Dermis blood vessel endothelial cell (primary cell): ENCODE results near the gene RBMY1F. TPM values are rescaled to one million over a fixed set of nuclear protein-coding genes. Genes with fewer than 3 reads are reported as not detected.
"Not testable (repeated sequence)": the region's sequence is repeated elsewhere in the genome, so short reads cannot be mapped to it uniquely, and the experiment has no call there.

Source experiments
- DNase-seq: peaks from one replicate; pipeline ENCODE4 v3.0.0; 2010
- total RNA-seq: library from RNA; depleted of rRNA; stranded (reverse); fragments of >200 nt; gene quantifications from 2 replicates; pipeline ENCODE4 v1.2.3, GENCODE V29; 2014

The RBMY1F gene
- not detected in 2 replicates for total RNA-seq

DNA sequence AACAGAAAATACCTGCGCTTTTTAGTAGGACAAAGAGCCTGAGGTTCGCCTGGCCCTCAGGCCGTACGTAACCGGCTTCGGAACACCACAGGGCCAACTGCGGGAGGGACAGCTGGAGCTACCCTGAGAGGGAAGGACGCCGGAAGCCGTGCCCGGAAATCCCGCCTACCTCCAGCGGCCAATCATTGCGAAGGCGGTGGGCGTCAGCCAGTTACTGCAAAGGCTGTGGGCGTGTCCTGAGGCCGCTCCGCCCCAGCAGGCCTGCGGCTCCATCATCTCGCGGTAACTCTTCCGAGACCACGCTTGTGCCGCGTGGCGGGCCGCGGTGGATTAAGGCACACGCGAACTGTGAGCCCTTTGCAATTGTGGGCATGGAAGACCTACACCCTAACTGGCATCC, at the start of gene RBMY1F:
TSS of gene RBMY1F (minus strand) at position 101 of the 400 bp plus-strand sequence. CDS start 1,954 bp downstream, outside the sequence.
- not testable (repeated sequence) for DNase-seq

DNA sequence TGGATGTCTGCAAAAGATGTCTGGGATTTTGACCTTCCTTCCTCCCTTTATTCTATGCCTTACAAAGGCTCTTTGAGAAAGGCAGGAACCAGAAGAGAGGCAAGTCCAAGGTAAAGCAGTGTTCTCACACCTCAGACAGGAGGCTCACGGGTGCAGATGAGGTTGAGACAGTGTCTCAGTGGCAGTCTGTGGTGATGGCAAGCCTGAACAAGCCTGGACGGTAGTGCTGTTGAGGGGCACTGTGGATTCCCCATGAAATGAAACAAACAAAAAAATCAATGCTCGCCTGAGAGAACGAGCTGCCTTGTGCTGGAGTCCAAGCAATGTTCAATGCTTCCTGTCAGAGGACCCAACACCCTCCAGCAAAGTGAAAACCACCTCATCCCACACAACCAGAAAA, 31.6 kb downstream of the RBMY1F start:
- DNase-seq = not testable (repeated sequence)

DNA sequence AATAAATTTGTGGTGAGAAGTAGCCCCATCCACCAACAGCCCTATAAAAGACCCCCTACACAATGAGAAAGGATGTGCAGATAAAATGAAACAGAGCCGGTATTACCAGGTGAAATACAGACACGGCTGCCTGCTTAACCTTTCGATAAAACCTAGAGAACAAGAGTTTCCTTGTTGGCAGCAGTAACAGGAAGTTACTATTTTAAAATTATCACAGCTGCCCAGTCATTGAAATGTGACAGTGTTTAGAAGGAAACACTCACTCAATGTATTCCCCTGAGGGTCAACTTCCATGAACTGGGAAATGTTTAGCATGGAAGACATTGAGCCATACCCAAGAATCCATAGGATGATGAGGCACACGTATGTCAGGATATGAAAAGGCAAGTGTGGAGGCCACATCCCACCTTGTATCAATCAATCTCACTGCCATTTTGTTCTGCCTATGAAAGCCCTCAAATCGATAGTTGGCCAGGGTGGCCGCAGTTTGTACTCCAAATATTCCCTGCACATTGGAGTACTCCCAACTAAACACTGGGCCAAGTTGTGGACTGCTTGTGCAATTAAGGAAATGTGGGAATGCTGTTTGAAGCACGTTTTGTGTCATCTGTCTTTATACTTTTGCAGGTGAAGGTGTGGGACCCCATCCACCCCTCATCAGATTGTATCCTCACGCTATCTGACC, 41.6 kb downstream of the RBMY1F start:
- not testable (repeated sequence) for DNase-seq

DNA sequence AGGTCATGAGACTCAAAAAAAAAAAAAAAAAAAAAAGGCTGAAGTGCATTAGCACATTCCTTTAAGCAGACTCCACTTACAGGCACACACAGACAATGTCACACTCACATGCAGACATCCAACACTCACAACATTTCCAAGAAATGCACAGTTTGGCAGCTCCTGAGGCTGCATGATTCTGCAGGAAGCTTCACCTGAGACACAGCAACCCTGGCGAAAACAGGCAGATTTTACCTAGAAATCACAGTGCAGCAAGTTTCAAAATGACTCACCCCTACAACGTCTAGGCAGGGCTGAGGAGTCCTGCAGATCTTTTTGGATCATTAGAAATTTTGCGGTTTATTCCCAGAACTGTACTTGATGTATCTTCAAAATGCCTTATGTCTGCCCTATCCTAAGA, 48.0 kb downstream of the RBMY1F start:
- DNase-seq = not testable (repeated sequence)

GRCh38 chrY:22130494-22130893, 52.2 kb downstream of the RBMY1F start:
- not testable (repeated sequence) for DNase-seq

Other genes starting within 250 kb of the RBMY1F start
- gene RBMY1J, start 220.5 kb upstream of the RBMY1F start, total RNA-seq = not detected in 2 replicates